A549 treated with AZD9567 at 1 μM for 4 hours (cell line): ENCODE data around the gene CDK19. TPM values are rescaled to one million over a fixed set of nuclear protein-coding genes. Genes with fewer than 3 reads are reported as not detected.

Experiments used
- total RNA-seq: library from RNA; stranded (reverse); fragments of 200-300 nt; extraction: Qiagen RNA extraction; gene quantifications from 5 replicates; pipeline ENCODE4 v1.2.3, GENCODE V29; 2022; ENCODE audit not compliant: insufficient read depth

The CDK19 gene
- 3.6 to 5.2 TPM (median 4.8 TPM) in 5 replicates for total RNA-seq

DNA sequence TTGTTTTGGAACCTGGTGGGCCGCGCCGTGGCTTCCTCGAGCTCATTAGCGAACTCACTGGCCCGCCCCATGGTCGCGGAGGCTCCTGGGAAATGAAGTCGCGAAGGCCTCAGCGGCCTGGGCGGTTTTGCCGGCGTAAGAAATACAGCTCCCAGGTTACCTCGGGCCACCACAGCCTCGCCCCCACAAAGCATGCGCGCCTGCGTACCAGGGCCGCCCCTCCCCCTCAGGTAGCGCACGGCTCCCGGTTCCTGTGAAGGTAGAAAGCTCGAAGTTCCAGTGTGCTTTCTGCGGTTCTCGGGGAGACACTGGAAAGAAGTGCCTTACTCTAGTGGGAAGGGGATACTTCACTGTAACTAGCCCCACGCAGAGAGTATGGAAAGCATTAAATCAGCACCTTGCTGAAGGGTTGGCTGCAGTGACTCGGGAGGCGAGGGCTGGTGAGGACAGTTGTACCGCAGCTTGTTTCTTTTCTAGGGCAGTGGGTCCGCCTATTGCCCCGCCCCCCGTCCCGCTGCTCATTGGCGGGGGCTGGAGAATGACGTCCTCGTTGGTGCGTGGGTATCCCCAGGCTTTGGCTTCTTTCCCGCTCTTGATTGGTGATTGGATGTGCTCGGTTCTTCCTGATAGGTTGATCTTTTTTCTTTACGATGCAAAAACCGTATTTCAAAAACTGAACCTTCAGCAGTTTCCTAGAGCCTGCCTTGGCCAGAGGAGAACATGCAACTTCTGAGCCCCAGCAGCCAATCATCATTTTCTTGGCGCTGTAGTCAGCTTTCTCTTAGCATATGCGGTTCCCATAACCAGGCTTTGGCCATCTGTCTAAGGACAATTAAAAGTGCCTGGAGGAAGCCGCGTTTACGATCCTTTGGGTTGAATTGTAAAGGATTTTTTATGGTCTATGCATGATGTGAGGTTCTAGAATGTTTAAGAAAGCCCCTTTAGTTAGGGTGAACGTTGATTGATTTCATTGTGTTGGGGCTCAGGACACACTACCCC, at the start of gene CDK19:
TSS of gene CDK19 (minus strand) at position 59 of the 999 bp plus-strand sequence. CDS start 333 bp downstream, outside the sequence.

Other genes with a start within 250 kb of the CDK19 start
- 154 to 193 TPM (median 161 TPM) in 5 replicates for gene AMD1, start 59.3 kb upstream of the CDK19 start, total RNA-seq
- gene GTF3C6, start 143.2 kb upstream of the CDK19 start, total RNA-seq, result 81.2 to 101 TPM (median 88.7 TPM) in 5 replicates
- 25.5 to 44.0 TPM (median 28.2 TPM) in 5 replicates for gene RPF2, start 166.6 kb upstream of the CDK19 start, total RNA-seq